PFSK-1 (cell line): ENCODE data around the gene AFDN.

ENCODE experiments used
- FOXP2 ChIP-seq: optimal IDR thresholded peaks from 2 replicates; pipeline ENCODE3; 2011; ENCODE audit warnings: borderline replicate concordance, control low read depth, inconsistent platforms; ENCODE audit not compliant: insufficient read depth; ENCODE audit errors: extremely low read length, extremely low read depth
- POLR2AphosphoS5 ChIP-seq: IDR thresholded peaks from 2 replicates; pipeline ENCODE4 v1.6.1; 2012; ENCODE audit warnings: low read depth, mild to moderate bottlenecking, control low read depth, low read length, moderate library complexity
- SIN3A ChIP-seq: IDR thresholded peaks from 2 replicates; pipeline ENCODE4 v1.6.1; 2012; ENCODE audit warnings: mild to moderate bottlenecking, low read length, moderate library complexity, borderline replicate concordance; ENCODE audit not compliant: insufficient read depth
- TAF1 ChIP-seq: IDR thresholded peaks from 2 replicates; pipeline ENCODE4 v1.6.1; 2012; ENCODE audit warnings: low read length, control low read depth, borderline replicate concordance; ENCODE audit not compliant: insufficient read depth
- TF ChIP-seq, protein P1 (sequence below), 2 experiments: IDR thresholded peaks; 2 replicates each; pipeline versions ENCODE4 v1.6.1 to v1.8.0; 2011 to 2012; ENCODE audit warnings: low read depth in 2 of 2, low read length in 2 of 2, control low read depth in 1 of 2, inconsistent platforms in 1 of 2, mild to moderate bottlenecking in 1 of 2, moderate library complexity in 1 of 2; ENCODE audit not compliant: insufficient read depth in 1 of 2

AFDN gene

GRCh38 chr6:167917551-167918154 is 90.9 kb downstream of the AFDN start:
- TF ChIP-seq, protein P1, sequence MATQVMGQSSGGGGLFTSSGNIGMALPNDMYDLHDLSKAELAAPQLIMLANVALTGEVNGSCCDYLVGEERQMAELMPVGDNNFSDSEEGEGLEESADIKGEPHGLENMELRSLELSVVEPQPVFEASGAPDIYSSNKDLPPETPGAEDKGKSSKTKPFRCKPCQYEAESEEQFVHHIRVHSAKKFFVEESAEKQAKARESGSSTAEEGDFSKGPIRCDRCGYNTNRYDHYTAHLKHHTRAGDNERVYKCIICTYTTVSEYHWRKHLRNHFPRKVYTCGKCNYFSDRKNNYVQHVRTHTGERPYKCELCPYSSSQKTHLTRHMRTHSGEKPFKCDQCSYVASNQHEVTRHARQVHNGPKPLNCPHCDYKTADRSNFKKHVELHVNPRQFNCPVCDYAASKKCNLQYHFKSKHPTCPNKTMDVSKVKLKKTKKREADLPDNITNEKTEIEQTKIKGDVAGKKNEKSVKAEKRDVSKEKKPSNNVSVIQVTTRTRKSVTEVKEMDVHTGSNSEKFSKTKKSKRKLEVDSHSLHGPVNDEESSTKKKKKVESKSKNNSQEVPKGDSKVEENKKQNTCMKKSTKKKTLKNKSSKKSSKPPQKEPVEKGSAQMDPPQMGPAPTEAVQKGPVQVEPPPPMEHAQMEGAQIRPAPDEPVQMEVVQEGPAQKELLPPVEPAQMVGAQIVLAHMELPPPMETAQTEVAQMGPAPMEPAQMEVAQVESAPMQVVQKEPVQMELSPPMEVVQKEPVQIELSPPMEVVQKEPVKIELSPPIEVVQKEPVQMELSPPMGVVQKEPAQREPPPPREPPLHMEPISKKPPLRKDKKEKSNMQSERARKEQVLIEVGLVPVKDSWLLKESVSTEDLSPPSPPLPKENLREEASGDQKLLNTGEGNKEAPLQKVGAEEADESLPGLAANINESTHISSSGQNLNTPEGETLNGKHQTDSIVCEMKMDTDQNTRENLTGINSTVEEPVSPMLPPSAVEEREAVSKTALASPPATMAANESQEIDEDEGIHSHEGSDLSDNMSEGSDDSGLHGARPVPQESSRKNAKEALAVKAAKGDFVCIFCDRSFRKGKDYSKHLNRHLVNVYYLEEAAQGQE (IDR thresholded peaks at IDR 0.05; ENCODE audit: insufficient read depth in 1 of 2, low read depth in 2 of 2, low read length in 2 of 2) = no peak
- TF ChIP-seq TAF1 (no peak), SIN3A (no peak), FOXP2 (no peak), POLR2AphosphoS5 (no peak)

DNA sequence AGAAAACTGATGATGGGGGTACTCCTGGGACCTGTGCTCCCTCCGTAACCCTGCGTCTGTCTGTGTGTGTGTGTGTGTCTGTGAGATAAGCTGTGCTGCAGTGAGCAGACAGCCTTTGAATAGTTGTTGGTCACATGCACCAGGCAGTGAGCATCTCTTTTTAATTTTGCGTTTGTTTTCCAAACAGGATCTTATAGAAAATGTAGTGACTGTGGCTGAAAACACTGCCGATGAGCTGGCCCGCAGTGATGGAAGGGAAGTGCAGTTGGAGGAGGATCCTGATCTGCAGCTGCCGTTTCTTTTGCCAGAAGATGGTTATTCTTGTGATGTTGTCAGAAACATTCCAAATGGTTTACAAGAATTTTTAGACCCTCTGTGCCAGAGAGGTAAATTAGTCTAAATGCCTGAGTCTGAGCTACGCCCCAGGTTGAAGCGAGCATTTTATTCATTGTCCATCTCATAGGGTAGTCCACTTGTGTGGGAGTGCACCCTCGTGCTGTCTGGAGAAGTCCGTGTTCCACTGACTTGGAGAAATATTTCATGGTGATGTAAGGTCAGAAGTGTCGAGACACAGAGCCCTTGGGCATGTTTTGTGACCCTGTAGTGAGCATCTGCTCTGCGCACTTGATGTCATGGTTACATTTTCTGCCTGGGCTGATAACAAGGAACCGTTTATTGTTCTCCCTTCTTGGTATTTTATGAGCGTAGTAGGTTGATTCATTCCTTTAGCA is 92.0 kb downstream of the AFDN start:
- TF ChIP-seq FOXP2 (no peak), TAF1 (no peak), POLR2AphosphoS5 (no peak), SIN3A (no peak)
- TF ChIP-seq, protein P1 (IDR thresholded peaks at IDR 0.05; ENCODE audit: insufficient read depth in 1 of 2, low read depth in 2 of 2, low read length in 2 of 2) = no peak

GRCh38 chr6:167919349-167919748 is 92.6 kb downstream of the AFDN start:
- no peak for TF ChIP-seq TAF1
- TF ChIP-seq POLR2AphosphoS5 = no peak
- no peak for TF ChIP-seq SIN3A
- TF ChIP-seq FOXP2 = no peak
- TF ChIP-seq, protein P1 (IDR thresholded peaks at IDR 0.05; ENCODE audit: insufficient read depth in 1 of 2, low read depth in 2 of 2, low read length in 2 of 2) = no peak

DNA sequence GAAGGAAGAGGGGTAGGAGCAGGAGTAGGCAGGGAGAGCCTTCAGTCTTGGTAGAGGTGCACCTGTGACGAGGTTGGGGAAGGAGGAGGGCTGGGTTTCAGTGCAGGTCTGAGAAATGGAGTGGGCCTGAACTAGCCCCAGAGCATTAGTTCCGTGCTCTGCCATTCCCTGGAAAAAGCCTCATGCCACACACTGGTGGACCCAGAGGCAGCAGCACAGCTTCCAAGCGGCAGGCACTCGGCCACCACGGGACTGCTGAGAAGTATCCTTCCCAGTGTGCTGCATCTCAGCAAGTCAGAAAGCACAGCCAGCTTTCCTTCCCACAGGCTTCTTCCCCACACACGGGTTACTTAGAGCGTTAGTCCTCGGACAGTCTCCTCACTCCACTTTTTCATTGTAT is 93.5 kb downstream of the AFDN start:
- TF ChIP-seq, protein P1 (IDR thresholded peaks at IDR 0.05; ENCODE audit: insufficient read depth in 1 of 2, low read depth in 2 of 2, low read length in 2 of 2) = no peak
- TF ChIP-seq SIN3A (no peak), FOXP2 (no peak), TAF1 (no peak), POLR2AphosphoS5 (no peak)

GRCh38 chr6:167921831-167922230 is 95.1 kb downstream of the AFDN start:
- TF ChIP-seq POLR2AphosphoS5 (no peak), FOXP2 (no peak), SIN3A (no peak), TAF1 (no peak)
- TF ChIP-seq, protein P1 (IDR thresholded peaks at IDR 0.05; ENCODE audit: insufficient read depth in 1 of 2, low read depth in 2 of 2, low read length in 2 of 2) = no peak
